Naive thymus-derived CD4-positive, alpha-beta T cell (primary cell): ENCODE data around the gene HNRNPAB. TPM values are rescaled to one million over a fixed set of nuclear protein-coding genes. Genes with fewer than 3 reads are reported as not detected.
A peak's percentile ranks its signal among the peaks of the same experiment; 100 is the strongest.
"Not testable (repeated sequence)": the region's sequence is repeated elsewhere in the genome, so short reads cannot be mapped to it uniquely, and the experiment has no call there.

Source experiments
- ATAC-seq: fragments of 150-1000 bp; cut with Tn5 transposase; 2 replicates; pipeline ENCODE4 v1.10.0; 2021; ENCODE audit warnings: mild to moderate bottlenecking, moderate library complexity
- CTCF ChIA-PET: fragments of 350-600 bp; sonication (Branson Sonifier 250); formaldehyde crosslinking; loops from one replicate; lab custom pipeline; 2021; ENCODE audit warnings: antibody characterized with exemption; lab: Charles Lee
- POLR2A ChIA-PET: fragments of 350-600 bp; sonication (Branson Sonifier 250); formaldehyde crosslinking; loops from one replicate; lab custom pipeline; 2021; ENCODE audit warnings: antibody characterized with exemption, inconsistent platforms; lab: Charles Lee
- DNase-seq, 9 donors: peaks; one replicate each; pipeline versions ENCODE4 v3.0.0 to v3.0.0-alpha.2; 2020 to 2022; ENCODE audit warnings: mixed read lengths in 1 of 9
- H3K27ac ChIP-seq: one replicate; pipeline ENCODE4 v1.7.0; 2013; ENCODE audit warnings: mild to moderate bottlenecking, low read depth, low read length, moderate library complexity
- H3K27me3 ChIP-seq, 2 donors: one replicate each; pipeline ENCODE4 v1.7.0; 2013; ENCODE audit warnings: low read length in 2 of 2, mild to moderate bottlenecking in 2 of 2, moderate library complexity in 2 of 2; ENCODE audit not compliant: control insufficient read depth in 2 of 2, insufficient read depth in 2 of 2
- H3K36me3 ChIP-seq, 3 experiments: 1 replicate in 2 of 3; 2 replicates in 1 of 3; pipeline ENCODE4 v1.7.0; 2013; ENCODE audit warnings: low read length in 3 of 3, mild to moderate bottlenecking in 3 of 3, moderate library complexity in 1 of 3; ENCODE audit not compliant: insufficient read depth in 3 of 3, control insufficient read depth in 2 of 3
- H3K4me1 ChIP-seq, 2 donors: one replicate each; pipeline ENCODE4 v1.7.0; 2013; ENCODE audit warnings: low read length in 2 of 2, mild to moderate bottlenecking in 2 of 2, moderate library complexity in 1 of 2; ENCODE audit not compliant: control insufficient read depth in 2 of 2, insufficient read depth in 2 of 2
- H3K4me3 ChIP-seq: 2 replicates; pipeline ENCODE4 v1.7.0; 2013; ENCODE audit warnings: mild to moderate bottlenecking, low read length
- H3K9me3 ChIP-seq, 3 experiments: 1 replicate in 2 of 3; 2 replicates in 1 of 3; pipeline ENCODE4 v1.7.0; 2013; ENCODE audit warnings: low read length in 3 of 3; ENCODE audit not compliant: control insufficient read depth in 2 of 3
- H3K27ac Mint-ChIP-seq, 9 donors: one replicate each; pipeline ENCODE4 v1.8.0; 2020 to 2022; ENCODE audit warnings: mixed read lengths in 9 of 9, mild to moderate bottlenecking in 8 of 9, moderate library complexity in 5 of 9, inconsistent platforms in 2 of 9
- H3K27me3 Mint-ChIP-seq, 5 donors: one replicate each; pipeline ENCODE4 v1.8.0; 2021 to 2022; ENCODE audit warnings: mixed read lengths in 5 of 5, mild to moderate bottlenecking in 1 of 5
- H3K36me3 Mint-ChIP-seq, 5 donors: one replicate each; pipeline ENCODE4 v1.8.0; 2020 to 2022; ENCODE audit warnings: mixed read lengths in 5 of 5, mild to moderate bottlenecking in 3 of 5, inconsistent platforms in 1 of 5
- H3K4me1 Mint-ChIP-seq, 7 donors: one replicate each; pipeline ENCODE4 v1.8.0; 2020 to 2022; ENCODE audit warnings: mixed read lengths in 7 of 7, mild to moderate bottlenecking in 3 of 7, inconsistent platforms in 1 of 7
- H3K4me3 Mint-ChIP-seq, 10 donors: one replicate each; pipeline ENCODE4 v1.8.0; 2020 to 2022; ENCODE audit warnings: mild to moderate bottlenecking in 10 of 10, mixed read lengths in 10 of 10, moderate library complexity in 6 of 10, inconsistent platforms in 2 of 10
- H3K9me3 Mint-ChIP-seq, 11 donors: one replicate each; pipeline ENCODE4 v1.8.0; 2020 to 2022; ENCODE audit warnings: mixed read lengths in 11 of 11, mild to moderate bottlenecking in 4 of 11, inconsistent platforms in 1 of 11, moderate library complexity in 1 of 11
- intact Hi-C, 2 donors: fragments of 100-400 bp; cut with micrococcal nuclease; formaldehyde crosslinking; loops; one replicate each; pipeline ENCODE4 v1.15.1; 2023
- polyA plus RNA-seq, 2 donors: library from polyadenylated mRNA; unstranded; fragments of 300-500 nt; fragmentation: Illumina TruSeq; gene quantifications; one replicate each; pipeline ENCODE4 v1.2.3, GENCODE V29; 2021
- total RNA-seq, 6 experiments: library from RNA in 5 of 6; stranded (reverse) in 5 of 6; gene quantifications; 1 replicate in 5 of 6; 2 replicates in 1 of 6; pipeline ENCODE4 v1.2.3 and lab custom pipeline; 2021 to 2026

Gene HNRNPAB
- total and polyA plus RNA-seq, 7 experiments from 2014 or later = 40.6 to 197 (median 76.5) TPM

- Mint-ChIP-seq H3K36me3 (peaks cover 16 to 54% (median 36%) of the 10 kb centered on the region in 5 donors), H3K27ac (no peak overlapping the region), H3K27me3 (no peaks in the 10 kb centered on the region), H3K9me3 (peaks cover 0 to 3% (median 0%) of the 10 kb centered on the region in 11 donors), H3K4me3 (no peak overlapping the region), H3K4me1 (peaks cover 46 to 71% (median 54%) of the 10 kb centered on the region in 7 donors)
- H3K4me1 ChIP-seq = peaks cover 5 to 6% of the 10 kb centered on the region in 2 donors
- ChIA-PET POLR2A (interaction anchor here (1.0 to 1.6 kb wide), 3 partner anchors 9 to 21 kb away, joined by 3 to 4 read pairs (median 3); partner anchors contain the start of gene HNRNPAB), CTCF (no interaction called here)
- H3K36me3 ChIP-seq = peaks cover 0 to 77% (median 5%) of the 10 kb centered on the region in 3 experiments
- no peaks in the 10 kb centered on the region for H3K27me3 ChIP-seq
- DNase-seq (no peak), ATAC-seq (no peak)
- no peaks in the 10 kb centered on the region for H3K9me3 ChIP-seq
- intact Hi-C loops = no loop called here
- H3K4me3 ChIP-seq = no peak overlapping the region
- no peak overlapping the region for H3K27ac ChIP-seq
Measured at GRCh38 chr5:178225174-178225573, 20.8 kb downstream of the HNRNPAB start.

GRCh38 chr5:178227138-178227659, 22.9 kb downstream of the HNRNPAB start:
- Histone ChIP-seq H3K4me1 (peaks cover 20% of the 10 kb centered on the region in 2 donors), H3K36me3 (peaks cover 5 to 72% (median 7%) of the 10 kb centered on the region in 3 experiments), H3K9me3 (no peaks in the 10 kb centered on the region), H3K27ac (no peak overlapping the region), H3K4me3 (no peak overlapping the region), H3K27me3 (no peaks in the 10 kb centered on the region)
- H3K27ac Mint-ChIP-seq = peak overlapping the region in 6 of 9 donors; percentile 2 to 52 (median 22)
- ChIA-PET POLR2A (interaction anchor here (0.9 to 2.4 kb wide), 3 partner anchors 12 to 23 kb away, joined by 3 to 11 read pairs (median 5); partner anchors contain the start of gene HNRNPAB), CTCF (no interaction called here)
- H3K27me3 Mint-ChIP-seq = no peaks in the 10 kb centered on the region
- peaks cover 16 to 59% (median 33%) of the 10 kb centered on the region in 5 donors for H3K36me3 Mint-ChIP-seq
- peaks cover 46 to 71% (median 56%) of the 10 kb centered on the region in 7 donors for H3K4me1 Mint-ChIP-seq
- peak overlapping the region in 6 of 10 donors; percentile 5 to 74 (median 24) for H3K4me3 Mint-ChIP-seq
- intact Hi-C loops = no loop called here
- DNase-seq = no peak
- ATAC-seq = no peak
- peaks cover 0 to 3% (median 0%) of the 10 kb centered on the region in 11 donors for H3K9me3 Mint-ChIP-seq

GRCh38 chr5:178227929-178228328, 23.6 kb downstream of the HNRNPAB start:
- DNase-seq (no peak), ATAC-seq (no peak)
- Mint-ChIP-seq H3K27me3 (no peaks in the 10 kb centered on the region), H3K4me1 (peaks cover 47 to 69% (median 57%) of the 10 kb centered on the region in 7 donors), H3K9me3 (peaks cover 0 to 3% (median 0%) of the 10 kb centered on the region in 11 donors), H3K36me3 (peaks cover 16 to 59% (median 32%) of the 10 kb centered on the region in 5 donors), H3K27ac (peak overlapping the region in 7 of 9 donors; percentile 14 to 68 (median 52)), H3K4me3 (peak overlapping the region in 5 of 10 donors; percentile 5 to 74 (median 34))
- Histone ChIP-seq H3K4me1 (peaks cover 20% of the 10 kb centered on the region in 2 donors), H3K9me3 (no peaks in the 10 kb centered on the region), H3K36me3 (peaks cover 5 to 65% (median 7%) of the 10 kb centered on the region in 3 experiments), H3K27me3 (no peaks in the 10 kb centered on the region), H3K27ac (no peak overlapping the region), H3K4me3 (no peak overlapping the region)
- intact Hi-C loops = no loop called here
- POLR2A ChIA-PET = interaction anchor here (1.1 to 2.4 kb wide), 2 partner anchors 13 to 16 kb away, joined by 5 to 11 read pairs; no protein-coding TSS in a partner anchor
- CTCF ChIA-PET = no interaction called here

- CTCF ChIA-PET = no interaction called here
- Histone ChIP-seq H3K4me3 (no peak overlapping the region), H3K36me3 (peaks cover 5 to 59% (median 7%) of the 10 kb centered on the region in 3 experiments), H3K4me1 (peaks cover 20% of the 10 kb centered on the region in 2 donors), H3K9me3 (no peaks in the 10 kb centered on the region), H3K27ac (no peak overlapping the region), H3K27me3 (no peaks in the 10 kb centered on the region)
- H3K4me1 Mint-ChIP-seq = peaks cover 47 to 68% (median 59%) of the 10 kb centered on the region in 7 donors
- DNase-seq (no peak), ATAC-seq (no peak)
- intact Hi-C loops = no loop called here
- peak overlapping the region in 3 of 9 donors; percentile 24 to 71 (median 59) for H3K27ac Mint-ChIP-seq
- peak overlapping the region in 1 of 10 donors; percentile 16 for H3K4me3 Mint-ChIP-seq
- H3K36me3 Mint-ChIP-seq = peaks cover 16 to 55% (median 28%) of the 10 kb centered on the region in 5 donors
- H3K27me3 Mint-ChIP-seq = no peaks in the 10 kb centered on the region
- POLR2A ChIA-PET = interaction anchor here (1.1 to 2.4 kb wide), 2 partner anchors 13 to 17 kb away, joined by 5 to 11 read pairs; no protein-coding TSS in a partner anchor
- H3K9me3 Mint-ChIP-seq = peaks cover 0 to 3% (median 0%) of the 10 kb centered on the region in 11 donors
Measured at GRCh38 chr5:178228609-178229008, 24.3 kb downstream of the HNRNPAB start.

GRCh38 chr5:178229111-178229510, 24.8 kb downstream of the HNRNPAB start:
- peaks cover 5 to 59% (median 7%) of the 10 kb centered on the region in 3 experiments for H3K36me3 ChIP-seq
- H3K27me3 Mint-ChIP-seq, H3K27ac ChIP-seq, CTCF ChIA-PET, H3K9me3 Mint-ChIP-seq, H3K9me3 ChIP-seq, H3K4me3 ChIP-seq, ATAC-seq, H3K27me3 ChIP-seq, intact Hi-C loops, DNase-seq: not testable (repeated sequence)
- Mint-ChIP-seq H3K4me3 (peak overlapping the region in 8 of 10 donors; percentile 2 to 89 (median 56)), H3K27ac (peak overlapping the region in 6 of 9 donors; percentile 13 to 93 (median 56)), H3K4me1 (peaks cover 42 to 69% (median 56%) of the 10 kb centered on the region in 7 donors), H3K36me3 (peaks cover 16 to 50% (median 28%) of the 10 kb centered on the region in 5 donors)
- H3K4me1 ChIP-seq = peaks cover 20% of the 10 kb centered on the region in 2 donors
- POLR2A ChIA-PET = interaction anchor here (1.3 to 2.4 kb wide), 2 partner anchors 13 to 14 kb away, joined by 3 to 11 read pairs; no protein-coding TSS in a partner anchor

GRCh38 chr5:178229861-178230260, 25.5 kb downstream of the HNRNPAB start:
- Histone ChIP-seq H3K4me3 (no peak overlapping the region), H3K36me3 (peaks cover 5 to 57% (median 7%) of the 10 kb centered on the region in 3 experiments), H3K4me1 (peaks cover 20 to 27% of the 10 kb centered on the region in 2 donors), H3K27me3 (no peaks in the 10 kb centered on the region), H3K9me3 (no peaks in the 10 kb centered on the region), H3K27ac (peak overlapping the region; percentile 3)
- peak overlapping the region in 6 of 9 donors; percentile 21 to 85 (median 70) for H3K27ac Mint-ChIP-seq
- POLR2A ChIA-PET = interaction anchor here (0.8 to 1.5 kb wide), 3 partner anchors 12 to 19 kb away, joined by 3 to 4 read pairs (median 3); no protein-coding TSS in a partner anchor
- H3K9me3 Mint-ChIP-seq = peaks cover 0 to 3% (median 0%) of the 10 kb centered on the region in 11 donors
- intact Hi-C loops = loop anchor here (10.0 kb wide), 2 partner anchors 795 to 1325 kb away; partner anchors contain the start of genes RUFY1 (in 1 of the 2) and ZNF879 (in 1 of the 2)
- CTCF ChIA-PET = no interaction called here
- H3K4me3 Mint-ChIP-seq = peak overlapping the region; percentile 64 to 89 (median 76)
- DNase-seq (no peak), ATAC-seq (no peak)
- H3K36me3 Mint-ChIP-seq = peaks cover 14 to 49% (median 28%) of the 10 kb centered on the region in 5 donors
- H3K4me1 Mint-ChIP-seq = peaks cover 45 to 69% (median 59%) of the 10 kb centered on the region in 7 donors
- no peaks in the 10 kb centered on the region for H3K27me3 Mint-ChIP-seq
